ENCODE data around the gene KCNH1.

The KCNH1 gene

DNA sequence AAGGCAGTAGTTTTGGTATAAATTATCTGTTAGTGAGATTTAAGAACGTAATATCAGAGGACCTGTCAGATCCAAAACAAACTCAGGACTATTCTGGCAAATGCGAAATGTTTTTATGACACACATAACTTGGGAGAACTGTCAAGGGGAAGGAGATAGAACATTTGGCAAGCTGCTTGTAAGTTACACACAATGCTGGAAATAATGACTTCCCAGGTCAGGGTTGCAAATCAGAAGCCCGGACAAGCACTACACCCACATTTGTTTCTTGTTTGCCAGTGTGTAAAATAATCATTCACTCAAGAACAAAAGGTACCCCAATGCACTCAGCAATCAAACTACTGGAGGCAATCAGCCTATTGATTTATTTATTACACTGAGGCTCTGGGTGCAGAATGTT, 354.7 kb downstream of the KCNH1 start:
- Histone ChIP-seq H3K27ac (ENCODE audit: low read length) (no peak overlapping the region), H3K36me3 (replicated peaks; ENCODE audit: low read depth, low read length) (no peaks in the 10 kb centered on the region), H3K27me3 (ENCODE audit: low read depth, low read length) (peaks cover 7% of the 10 kb centered on the region), H3K9me3 (ENCODE audit: insufficient read depth, low read length) (no peaks in the 10 kb centered on the region), H3K4me2 (ENCODE audit: low read length) (no peak overlapping the region), H4K20me1 (ENCODE audit: insufficient read depth, low read length) (no peaks in the 10 kb centered on the region), H3K4me3 (ENCODE audit: low read length) (no peak overlapping the region), H2AFZ (ENCODE audit: low read depth, low read length) (no peak overlapping the region), H3K9ac (ENCODE audit: low read length) (no peak overlapping the region), H3K79me2 (ENCODE audit: low read length) (no peaks in the 10 kb centered on the region), H3K4me1 (ENCODE audit: low read length) (no peaks in the 10 kb centered on the region)
- TF ChIP-seq, protein P1, sequence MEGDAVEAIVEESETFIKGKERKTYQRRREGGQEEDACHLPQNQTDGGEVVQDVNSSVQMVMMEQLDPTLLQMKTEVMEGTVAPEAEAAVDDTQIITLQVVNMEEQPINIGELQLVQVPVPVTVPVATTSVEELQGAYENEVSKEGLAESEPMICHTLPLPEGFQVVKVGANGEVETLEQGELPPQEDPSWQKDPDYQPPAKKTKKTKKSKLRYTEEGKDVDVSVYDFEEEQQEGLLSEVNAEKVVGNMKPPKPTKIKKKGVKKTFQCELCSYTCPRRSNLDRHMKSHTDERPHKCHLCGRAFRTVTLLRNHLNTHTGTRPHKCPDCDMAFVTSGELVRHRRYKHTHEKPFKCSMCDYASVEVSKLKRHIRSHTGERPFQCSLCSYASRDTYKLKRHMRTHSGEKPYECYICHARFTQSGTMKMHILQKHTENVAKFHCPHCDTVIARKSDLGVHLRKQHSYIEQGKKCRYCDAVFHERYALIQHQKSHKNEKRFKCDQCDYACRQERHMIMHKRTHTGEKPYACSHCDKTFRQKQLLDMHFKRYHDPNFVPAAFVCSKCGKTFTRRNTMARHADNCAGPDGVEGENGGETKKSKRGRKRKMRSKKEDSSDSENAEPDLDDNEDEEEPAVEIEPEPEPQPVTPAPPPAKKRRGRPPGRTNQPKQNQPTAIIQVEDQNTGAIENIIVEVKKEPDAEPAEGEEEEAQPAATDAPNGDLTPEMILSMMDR (IDR thresholded peaks at IDR 0.05; ENCODE audit: low read depth, low read length): no peak
- TF ChIP-seq EZH2phosphoT487 (IDR thresholded peaks at IDR 0.05; ENCODE audit: low read depth): no peak

DNA sequence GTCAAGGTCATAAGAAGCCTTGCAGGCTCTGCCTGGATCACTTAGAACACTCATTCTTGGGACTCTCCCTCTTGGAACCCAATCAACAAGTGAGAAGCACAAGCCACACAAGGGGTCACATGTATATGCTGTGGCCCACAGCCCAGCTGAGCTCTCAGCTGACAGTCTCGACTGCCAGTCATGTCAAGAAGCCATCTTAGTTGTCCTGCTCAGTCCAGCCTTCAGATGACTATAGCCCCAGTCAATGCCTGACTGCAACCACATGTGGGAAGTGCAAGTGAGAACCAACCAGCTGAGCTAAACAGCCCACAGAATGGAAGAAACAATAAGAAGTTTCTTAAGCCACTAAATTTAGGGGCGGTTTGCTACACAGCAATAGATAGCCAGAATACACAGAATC, 356.0 kb downstream of the KCNH1 start:
- Histone ChIP-seq H3K4me3 (ENCODE audit: low read length) (no peak overlapping the region), H3K9ac (ENCODE audit: low read length) (no peak overlapping the region), H2AFZ (ENCODE audit: low read depth, low read length) (no peak overlapping the region), H3K27me3 (ENCODE audit: low read depth, low read length) (peaks cover 15% of the 10 kb centered on the region; the same call in 1 of the 2 replicates), H3K79me2 (ENCODE audit: low read length) (no peaks in the 10 kb centered on the region), H3K36me3 (replicated peaks; ENCODE audit: low read depth, low read length) (no peaks in the 10 kb centered on the region), H4K20me1 (ENCODE audit: insufficient read depth, low read length) (no peaks in the 10 kb centered on the region), H3K4me1 (ENCODE audit: low read length) (no peaks in the 10 kb centered on the region), H3K27ac (ENCODE audit: low read length) (no peak overlapping the region), H3K9me3 (ENCODE audit: insufficient read depth, low read length) (no peaks in the 10 kb centered on the region), H3K4me2 (ENCODE audit: low read length) (no peak overlapping the region)
- no peak for TF ChIP-seq EZH2phosphoT487 (IDR thresholded peaks at IDR 0.05; ENCODE audit: low read depth)
- TF ChIP-seq, protein P1 (IDR thresholded peaks at IDR 0.05; ENCODE audit: low read depth, low read length): no peak

DNA sequence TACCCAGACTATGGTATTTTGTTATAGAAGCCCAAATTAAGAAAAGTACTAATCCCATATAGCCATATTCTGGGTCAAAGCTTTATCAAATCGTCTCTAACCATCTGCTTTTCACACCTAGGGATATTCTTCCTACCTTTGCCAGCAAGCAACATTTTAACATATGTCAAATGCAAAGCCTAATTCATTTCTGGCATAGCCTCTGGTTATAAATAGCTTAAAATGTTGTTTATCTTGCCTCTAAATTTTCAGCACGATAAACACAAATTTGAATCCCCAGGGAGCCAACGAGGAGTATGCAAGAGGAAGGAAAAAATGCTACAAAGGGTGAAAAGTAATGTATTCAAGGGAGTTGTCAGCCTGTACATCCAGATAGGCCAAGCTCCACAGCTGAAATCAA, 357.2 kb downstream of the KCNH1 start:
- Histone ChIP-seq H3K4me2 (ENCODE audit: low read length) (no peak overlapping the region), H2AFZ (ENCODE audit: low read depth, low read length) (no peak overlapping the region), H3K27me3 (ENCODE audit: low read depth, low read length) (peaks cover 20% of the 10 kb centered on the region; the same call in 1 of the 2 replicates), H4K20me1 (ENCODE audit: insufficient read depth, low read length) (no peaks in the 10 kb centered on the region), H3K9ac (ENCODE audit: low read length) (no peak overlapping the region), H3K79me2 (ENCODE audit: low read length) (no peaks in the 10 kb centered on the region), H3K4me1 (ENCODE audit: low read length) (no peaks in the 10 kb centered on the region), H3K36me3 (replicated peaks; ENCODE audit: low read depth, low read length) (no peaks in the 10 kb centered on the region), H3K27ac (ENCODE audit: low read length) (no peak overlapping the region), H3K4me3 (ENCODE audit: low read length) (no peak overlapping the region), H3K9me3 (ENCODE audit: insufficient read depth, low read length) (no peaks in the 10 kb centered on the region)
- no peak for TF ChIP-seq EZH2phosphoT487 (IDR thresholded peaks at IDR 0.05; ENCODE audit: low read depth)
- TF ChIP-seq, protein P1 (IDR thresholded peaks at IDR 0.05; ENCODE audit: low read depth, low read length): no peak

DNA sequence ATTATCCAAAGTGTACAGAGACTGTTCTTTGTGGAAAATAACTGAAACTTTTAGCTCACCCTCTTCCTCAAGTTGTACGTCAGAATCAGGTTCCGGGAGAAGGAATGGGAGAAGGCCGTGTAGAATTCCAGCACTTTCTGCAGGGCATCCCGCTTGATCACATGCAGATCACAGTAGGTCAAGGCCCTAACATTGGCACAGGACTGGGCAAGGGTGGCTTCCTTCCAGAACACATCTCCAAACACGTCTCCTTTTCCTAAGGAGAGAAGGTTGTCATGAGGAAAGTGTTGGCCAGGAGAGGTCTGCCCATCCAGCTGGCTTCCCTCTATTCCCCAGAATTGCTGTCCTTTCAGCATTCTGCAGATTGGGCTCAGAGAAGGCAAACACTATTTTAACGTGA, 358.7 kb downstream of the KCNH1 start:
- Histone ChIP-seq H2AFZ (ENCODE audit: low read depth, low read length) (no peak overlapping the region), H3K79me2 (ENCODE audit: low read length) (no peaks in the 10 kb centered on the region), H3K9me3 (ENCODE audit: insufficient read depth, low read length) (no peaks in the 10 kb centered on the region), H3K27ac (ENCODE audit: low read length) (no peak overlapping the region), H3K4me1 (ENCODE audit: low read length) (no peaks in the 10 kb centered on the region), H3K4me2 (ENCODE audit: low read length) (no peak overlapping the region), H3K27me3 (ENCODE audit: low read depth, low read length) (peaks cover 20% of the 10 kb centered on the region; the same call in 1 of the 2 replicates), H4K20me1 (ENCODE audit: insufficient read depth, low read length) (no peaks in the 10 kb centered on the region), H3K4me3 (ENCODE audit: low read length) (no peak overlapping the region), H3K36me3 (replicated peaks; ENCODE audit: low read depth, low read length) (no peaks in the 10 kb centered on the region), H3K9ac (ENCODE audit: low read length) (no peak overlapping the region)
- TF ChIP-seq, protein P1 (IDR thresholded peaks at IDR 0.05; ENCODE audit: low read depth, low read length): no peak
- no peak for TF ChIP-seq EZH2phosphoT487 (IDR thresholded peaks at IDR 0.05; ENCODE audit: low read depth)

Data from OCI-LY3 (cell line).